ENCODE data around the gene HNF1B. TPM values are rescaled to one million over a fixed set of nuclear protein-coding genes. Genes with fewer than 3 reads are reported as not detected.

Gene HNF1B
- polyA plus RNA-seq, 1 of the 3 experiments (the other 2 are of a cell fraction): not detected

GRCh38 chr17:37657202-37657601 is 87.7 kb downstream of the HNF1B start:
- H3K9me3 ChIP-seq: no peaks in the 10 kb centered on the region
- H3K36me3 ChIP-seq (replicated peaks in 1 of 2; ENCODE audit: control insufficient read depth in 1 of 2, insufficient read depth in 2 of 2, low read length in 1 of 2): no peaks in the 10 kb centered on the region
- no peak for DNase-seq
- H3K27ac ChIP-seq (ENCODE audit: low read depth in 2 of 2, low read length in 1 of 2): no peak overlapping the region
- no peaks in the 10 kb centered on the region for H3K4me1 ChIP-seq (ENCODE audit: control insufficient read depth in 1 of 2, insufficient read depth in 2 of 2, low read depth in 1 of 2, low read length in 1 of 2)
- no peak for TF ChIP-seq TAF1 (IDR thresholded peaks at IDR 0.05; ENCODE audit: borderline replicate concordance, low read depth, low read length)
- TF ChIP-seq TCF12 (IDR thresholded peaks at IDR 0.05): no peak
- TF ChIP-seq RXRA (IDR thresholded peaks at IDR 0.05; ENCODE audit: borderline replicate concordance, low read depth): no peak
- no peak for TF ChIP-seq USF2 (IDR thresholded peaks at IDR 0.05; ENCODE audit: borderline replicate concordance, low read depth, low read length)
- TF ChIP-seq RFX5 (IDR thresholded peaks at IDR 0.05; ENCODE audit: low read length): no peak
- TF ChIP-seq RCOR1 (IDR thresholded peaks at IDR 0.05; ENCODE audit: low read length): no peak
- no peak for TF ChIP-seq FOXM1 (IDR thresholded peaks at IDR 0.05; ENCODE audit: low read depth)
- TF ChIP-seq CTCF (IDR thresholded peaks at IDR 0.05): no peak
- no peak for TF ChIP-seq REST (IDR thresholded peaks at IDR 0.05; ENCODE audit: low read depth, low read length)
- H3F3A ChIP-seq (replicated peaks; ENCODE audit: insufficient read depth): no peaks in the 10 kb centered on the region
- H2AFZ ChIP-seq (ENCODE audit: low read depth): no peak overlapping the region
- H3K9me2 ChIP-seq: no peaks in the 10 kb centered on the region
- H3K4me2 ChIP-seq: no peak overlapping the region
- ChIA-PET CTCF (interaction anchor here (2.2 kb wide), 1 partner anchor 159 kb away, joined by 10 read pairs; no protein-coding TSS in a partner anchor), POLR2A (no interaction called here)
- H3K9ac ChIP-seq: no peak overlapping the region
- H4K20me1 ChIP-seq (ENCODE audit: insufficient read depth): no peaks in the 10 kb centered on the region
- H3K27me3 ChIP-seq (ENCODE audit: insufficient read depth): no peaks in the 10 kb centered on the region
- H3K79me2 ChIP-seq (ENCODE audit: insufficient read depth): no peaks in the 10 kb centered on the region
- 60% methylated on average over 1 of the region's 1 CpG for WGBS (ENCODE audit: low lambda C conversion rate)
- no peak overlapping the region for H3K4me3 ChIP-seq (ENCODE audit: low read depth in 2 of 2, low read length in 1 of 2)

GRCh38 chr17:37651849-37652248 is 93.0 kb downstream of the HNF1B start:
- Histone ChIP-seq H3K9me2 (no peaks in the 10 kb centered on the region), H3K27ac (ENCODE audit: low read depth in 2 of 2, low read length in 1 of 2) (no peak overlapping the region), H3K4me3 (ENCODE audit: low read depth in 2 of 2, low read length in 1 of 2) (no peak overlapping the region), H3K9me3 (no peaks in the 10 kb centered on the region), H3K4me2 (no peak overlapping the region), H2AFZ (ENCODE audit: low read depth) (no peak overlapping the region), H3K4me1 (ENCODE audit: control insufficient read depth in 1 of 2, insufficient read depth in 2 of 2, low read depth in 1 of 2, low read length in 1 of 2) (no peaks in the 10 kb centered on the region; a peak in 1 of 4 replicates), H4K20me1 (ENCODE audit: insufficient read depth) (no peaks in the 10 kb centered on the region), H3K27me3 (ENCODE audit: insufficient read depth) (no peaks in the 10 kb centered on the region), H3K36me3 (replicated peaks in 1 of 2; ENCODE audit: control insufficient read depth in 1 of 2, insufficient read depth in 2 of 2, low read length in 1 of 2) (no peaks in the 10 kb centered on the region), H3F3A (replicated peaks; ENCODE audit: insufficient read depth) (peaks cover 5% of the 10 kb centered on the region), H3K79me2 (ENCODE audit: insufficient read depth) (no peaks in the 10 kb centered on the region), H3K9ac (no peak overlapping the region)
- no peak for DNase-seq
- 55% methylated on average over 2 of the region's 2 CpGs for WGBS (ENCODE audit: low lambda C conversion rate)
- ChIA-PET POLR2A (no interaction called here), CTCF (interaction anchor here (0.7 to 8.6 kb wide), 4 partner anchors 10 to 163 kb away, joined by 3 to 85 read pairs (median 6); no protein-coding TSS in a partner anchor)
- no peak for TF ChIP-seq FOSL2 (IDR thresholded peaks at IDR 0.05; ENCODE audit: borderline replicate concordance, low read depth)
- TF ChIP-seq GABPA (IDR thresholded peaks at IDR 0.05; ENCODE audit: low read depth): no peak
- no peak for TF ChIP-seq EZH2phosphoT487 (IDR thresholded peaks at IDR 0.05; ENCODE audit: borderline replicate concordance, low read depth)
- TF ChIP-seq MEF2A (IDR thresholded peaks at IDR 0.05; ENCODE audit: borderline replicate concordance, low read depth): no peak
- TF ChIP-seq TCF12 (IDR thresholded peaks at IDR 0.05): no peak
- TF ChIP-seq MAX (IDR thresholded peaks at IDR 0.05; ENCODE audit: low read depth): no peak
- no peak for TF ChIP-seq TEAD4 (IDR thresholded peaks at IDR 0.05; ENCODE audit: borderline replicate concordance, insufficient read depth)
- TF ChIP-seq CHD2 (IDR thresholded peaks at IDR 0.05; ENCODE audit: low read length, partially characterized antibody): no peak
- no peak for TF ChIP-seq RFX5 (IDR thresholded peaks at IDR 0.05; ENCODE audit: low read length)
- TF ChIP-seq USF1 (IDR thresholded peaks at IDR 0.05; ENCODE audit: borderline replicate concordance, low read depth): no peak
- no peak for TF ChIP-seq YY1 (IDR thresholded peaks at IDR 0.05; ENCODE audit: low read depth)
- no peak for TF ChIP-seq USF2 (IDR thresholded peaks at IDR 0.05; ENCODE audit: borderline replicate concordance, low read depth, low read length)

All from SK-N-SH (cell line).